Mesenchymal stem cell (in vitro differentiated cells and primary cell): Measurements from ENCODE around the gene CAPZA3.
A peak's percentile ranks its signal among the peaks of the same experiment; 100 is the strongest.

Experiments used
- DNase-seq: peaks from one replicate; pipeline ENCODE4 v3.0.0-alpha.2; 2013
- H2AFZ ChIP-seq: one replicate; pipeline ENCODE4 v1.6.1; 2013; ENCODE audit warnings: low read depth, mild to moderate bottlenecking, control low read depth, inconsistent platforms, low read length, moderate library complexity
- H2AK5ac ChIP-seq: 2 replicates; pipeline ENCODE4 v1.6.1; 2013; ENCODE audit warnings: low read length, moderate library complexity, mild to moderate bottlenecking, inconsistent platforms; ENCODE audit not compliant: severe bottlenecking
- H2BK120ac ChIP-seq: one replicate; pipeline ENCODE4 v1.6.1; 2013; ENCODE audit warnings: low read depth, mild to moderate bottlenecking, inconsistent platforms, low read length, moderate library complexity
- H2BK12ac ChIP-seq, 2 experiments: one replicate each; pipeline ENCODE4 v1.6.1; 2013; ENCODE audit warnings: inconsistent platforms in 2 of 2, low read length in 2 of 2, mild to moderate bottlenecking in 2 of 2, moderate library complexity in 2 of 2, control low read depth in 1 of 2
- H2BK15ac ChIP-seq: one replicate; pipeline ENCODE4 v1.6.1; 2013; ENCODE audit warnings: mild to moderate bottlenecking, low read depth, inconsistent platforms; ENCODE audit not compliant: poor library complexity, severe bottlenecking
- H2BK5ac ChIP-seq: 2 replicates; pipeline ENCODE4 v1.6.1; 2013; ENCODE audit warnings: low read depth, mild to moderate bottlenecking, low read length, control low read depth, inconsistent platforms; ENCODE audit not compliant: poor library complexity, severe bottlenecking
- H3K14ac ChIP-seq, 2 experiments: one replicate each; pipeline ENCODE4 v1.6.1; 2013; ENCODE audit warnings: inconsistent platforms in 2 of 2, low read length in 2 of 2, control low read depth in 1 of 2, mild to moderate bottlenecking in 1 of 2, moderate library complexity in 1 of 2
- H3K18ac ChIP-seq, 2 experiments: one replicate each; pipeline ENCODE4 v1.6.1; 2013; ENCODE audit warnings: inconsistent platforms in 2 of 2, low read length in 2 of 2, control low read depth in 1 of 2, low read depth in 1 of 2, mild to moderate bottlenecking in 1 of 2
- H3K23ac ChIP-seq, 2 experiments: one replicate each; pipeline ENCODE4 v1.6.1; 2013; ENCODE audit warnings: inconsistent platforms in 2 of 2, low read length in 2 of 2, mild to moderate bottlenecking in 2 of 2, moderate library complexity in 2 of 2, control low read depth in 1 of 2
- H3K27ac ChIP-seq: 2 replicates; pipeline ENCODE4 v1.5.1; 2013; ENCODE audit warnings: mild to moderate bottlenecking, moderate library complexity, low read length, control low read depth, inconsistent platforms; ENCODE audit not compliant: poor library complexity, severe bottlenecking
- H3K27me3 ChIP-seq, 2 experiments: 2 replicates each; pipeline versions ENCODE4 v1.6.1 to v1.7.0; 2013; ENCODE audit warnings: low read length in 2 of 2, mild to moderate bottlenecking in 2 of 2, moderate library complexity in 2 of 2, control low read depth in 1 of 2, inconsistent platforms in 1 of 2; ENCODE audit not compliant: control insufficient read depth in 1 of 2, insufficient read depth in 1 of 2
- H3K36me3 ChIP-seq, 2 experiments: 2 replicates each; pipeline versions ENCODE4 v1.6.1 to v1.7.0; 2013; ENCODE audit warnings: low read length in 2 of 2, control low read depth in 1 of 2, inconsistent platforms in 1 of 2, low read depth in 1 of 2, mild to moderate bottlenecking in 1 of 2; ENCODE audit not compliant: insufficient read depth in 2 of 2, control insufficient read depth in 1 of 2
- H3K4ac ChIP-seq, 2 experiments: one replicate each; pipeline ENCODE4 v1.6.1; 2013; ENCODE audit warnings: inconsistent platforms in 2 of 2, low read length in 2 of 2, mild to moderate bottlenecking in 2 of 2, moderate library complexity in 2 of 2, control low read depth in 1 of 2, low read depth in 1 of 2
- H3K4me1 ChIP-seq: 2 replicates; pipeline ENCODE4 v1.6.1; 2013; ENCODE audit warnings: low read depth, low read length, control low read depth; ENCODE audit not compliant: control insufficient read depth, insufficient read depth
- H3K4me2 ChIP-seq: 2 replicates; pipeline ENCODE4 v1.6.1; 2013; ENCODE audit warnings: low read length, mild to moderate bottlenecking, inconsistent platforms; ENCODE audit not compliant: poor library complexity, severe bottlenecking
- H3K4me3 ChIP-seq, 2 experiments: 2 replicates each; pipeline versions ENCODE4 v1.5.1 to v1.7.0; 2013; ENCODE audit warnings: low read length in 2 of 2, mild to moderate bottlenecking in 2 of 2, control low read depth in 1 of 2, low read depth in 1 of 2; ENCODE audit not compliant: insufficient read depth in 1 of 2
- H3K79me1 ChIP-seq: replicated peaks from 2 replicates; pipeline ENCODE4 v1.6.1; 2013; ENCODE audit warnings: mild to moderate bottlenecking, control low read depth, low read length, inconsistent platforms; ENCODE audit not compliant: poor library complexity, severe bottlenecking
- H3K9ac ChIP-seq: 2 replicates; pipeline ENCODE4 v1.7.0; 2013; ENCODE audit warnings: mild to moderate bottlenecking, low read length, moderate library complexity
- H3K9me3 ChIP-seq: 2 replicates; pipeline ENCODE4 v1.7.0; 2013; ENCODE audit warnings: mild to moderate bottlenecking, low read length; ENCODE audit not compliant: control insufficient read depth
- H4K8ac ChIP-seq: one replicate; pipeline ENCODE4 v1.6.1; 2013; ENCODE audit warnings: inconsistent platforms, mild to moderate bottlenecking, low read length, moderate library complexity
- H4K91ac ChIP-seq: one replicate; pipeline ENCODE4 v1.6.1; 2013; ENCODE audit warnings: mild to moderate bottlenecking, low read length, inconsistent platforms
- WGBS: methylation state at CpG from one replicate; pipeline ENCODE4 v1.1.7; 2013; ENCODE audit warnings: mixed read lengths; 5-methylcytosine and 5-hydroxymethylcytosine counted together

CAPZA3 gene

DNA sequence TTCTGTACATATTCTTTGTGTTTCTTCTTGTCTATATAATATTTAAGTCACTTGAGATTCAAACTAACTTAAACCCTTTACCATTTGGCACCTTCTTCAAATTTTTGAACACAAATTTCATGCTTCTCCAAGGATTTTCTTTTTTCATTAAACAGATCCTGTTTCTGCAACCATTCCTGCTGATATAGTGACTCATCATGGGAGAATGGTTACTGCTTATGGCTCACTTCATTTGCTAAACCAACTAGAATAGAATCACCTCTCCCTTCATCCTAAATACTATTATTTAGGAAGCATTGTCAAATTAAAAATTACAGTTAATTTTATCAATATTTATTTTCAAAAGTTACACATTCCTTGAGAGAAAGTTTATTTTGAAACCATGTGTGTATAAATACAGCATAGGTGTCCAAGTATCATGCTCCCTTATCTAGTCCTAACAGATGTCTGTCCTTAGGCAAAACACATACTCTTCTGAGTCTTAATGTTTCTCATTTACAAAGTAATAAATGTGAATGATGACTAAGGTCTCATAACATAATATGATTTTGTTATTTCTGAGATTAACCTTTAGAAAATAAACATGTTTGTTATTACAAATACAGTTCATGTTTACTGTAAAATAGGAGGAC is 40.8 kb upstream of the CAPZA3 start:
- H3K27me3 ChIP-seq = no peaks in the 10 kb centered on the region
- no peak overlapping the region for H2BK120ac ChIP-seq
- no peak overlapping the region for H3K4me3 ChIP-seq
- no peak overlapping the region for H2AFZ ChIP-seq
- no peak overlapping the region for H3K14ac ChIP-seq
- peak; percentile 58 for DNase-seq
- H2BK12ac ChIP-seq = no peak overlapping the region
- no peak overlapping the region for H3K4me2 ChIP-seq
- H3K4ac ChIP-seq = no peak overlapping the region
- no peak overlapping the region for H3K18ac ChIP-seq
- peaks cover 2% of the 10 kb centered on the region for H3K4me1 ChIP-seq
- H2BK5ac ChIP-seq = no peak overlapping the region
- H3K9ac ChIP-seq = peak overlapping the region; percentile 8
- no peak overlapping the region for H3K27ac ChIP-seq
- no peak overlapping the region for H4K8ac ChIP-seq
- no peak overlapping the region for H4K91ac ChIP-seq
- no peak overlapping the region for H3K23ac ChIP-seq
- no peaks in the 10 kb centered on the region for H3K9me3 ChIP-seq
- no peaks in the 10 kb centered on the region for H3K79me1 ChIP-seq
- no peaks in the 10 kb centered on the region for H3K36me3 ChIP-seq
- H2BK15ac ChIP-seq = no peak overlapping the region
- no peak overlapping the region for H2AK5ac ChIP-seq

DNA sequence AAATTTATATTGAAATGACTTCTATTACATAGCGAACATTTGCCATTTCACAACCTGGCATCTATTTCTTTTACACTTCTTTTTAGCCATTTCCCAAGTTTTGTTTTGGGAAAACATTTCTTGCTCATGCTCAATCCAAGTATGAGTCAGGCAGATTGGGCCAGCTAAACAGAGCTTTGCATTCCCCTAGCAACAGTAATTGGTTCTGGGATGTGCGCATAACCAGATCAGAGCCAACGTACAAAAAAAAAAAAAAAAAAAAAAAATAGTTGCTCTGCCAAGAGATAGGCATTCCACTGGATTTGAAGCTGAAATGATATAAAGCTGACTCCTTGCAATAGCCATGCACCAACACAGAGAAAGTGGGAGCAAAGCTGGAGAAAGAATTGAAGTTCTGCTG is 37.6 kb upstream of the CAPZA3 start:
- H3K79me1 ChIP-seq = no peaks in the 10 kb centered on the region
- no peak overlapping the region for H2AK5ac ChIP-seq
- peaks cover 6% of the 10 kb centered on the region for H3K4me1 ChIP-seq
- H3K27me3 ChIP-seq = no peaks in the 10 kb centered on the region
- no peak overlapping the region for H2BK120ac ChIP-seq
- H3K4me2 ChIP-seq = no peak overlapping the region
- H3K36me3 ChIP-seq = no peaks in the 10 kb centered on the region
- no peak overlapping the region for H2AFZ ChIP-seq
- no peak overlapping the region for H4K91ac ChIP-seq
- no peak overlapping the region for H2BK15ac ChIP-seq
- H3K14ac ChIP-seq = no peak overlapping the region
- no peak overlapping the region for H3K23ac ChIP-seq
- no peak overlapping the region for H4K8ac ChIP-seq
- no peak overlapping the region for H3K4ac ChIP-seq
- H3K4me3 ChIP-seq = no peak overlapping the region
- no peak overlapping the region for H2BK12ac ChIP-seq
- H3K9ac ChIP-seq = peak overlapping the region; percentile 79
- no peak overlapping the region for H3K18ac ChIP-seq
- no peak overlapping the region for H2BK5ac ChIP-seq
- H3K27ac ChIP-seq = no peak overlapping the region
- H3K9me3 ChIP-seq = no peaks in the 10 kb centered on the region
- DNase-seq = peak; percentile 44
- 100% methylated on average over 3 of the region's 3 CpGs for WGBS

DNA sequence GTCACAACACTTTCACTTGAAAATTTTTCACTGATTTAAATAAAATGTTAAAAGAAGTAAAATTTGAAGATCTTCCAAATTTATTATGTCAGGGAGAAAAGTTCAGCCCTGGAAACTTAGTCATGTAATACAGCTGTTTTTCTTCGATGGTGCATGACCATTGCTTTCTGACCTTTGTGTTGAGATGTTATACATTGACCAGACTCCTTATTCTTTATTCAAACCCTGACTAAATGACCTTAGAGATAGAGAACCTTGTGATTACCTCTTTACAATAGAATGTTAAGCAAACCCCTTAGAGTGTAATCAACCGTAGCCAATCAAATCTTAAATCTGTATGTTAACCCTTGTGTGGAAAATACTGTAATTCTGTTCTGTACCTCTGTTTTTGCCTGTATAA is 34.6 kb upstream of the CAPZA3 start:
- Histone ChIP-seq H3K9me3 (no peaks in the 10 kb centered on the region), H4K91ac (no peak overlapping the region), H3K27me3 (no peaks in the 10 kb centered on the region), H2BK12ac (no peak overlapping the region), H2AFZ (no peak overlapping the region), H3K9ac (no peak overlapping the region), H2BK15ac (no peak overlapping the region), H2BK5ac (no peak overlapping the region), H3K4me3 (no peak overlapping the region), H2BK120ac (no peak overlapping the region), H3K79me1 (no peaks in the 10 kb centered on the region), H4K8ac (no peak overlapping the region), H3K23ac (no peak overlapping the region), H3K18ac (no peak overlapping the region), H3K4ac (no peak overlapping the region), H2AK5ac (no peak overlapping the region), H3K14ac (no peak overlapping the region), H3K4me2 (no peak overlapping the region), H3K36me3 (no peaks in the 10 kb centered on the region), H3K4me1 (peaks cover 6% of the 10 kb centered on the region), H3K27ac (peak overlapping the region; percentile 91)
- no CpG with 5 or more reads among the region's 2 CpGs for WGBS
- no peak for DNase-seq

DNA sequence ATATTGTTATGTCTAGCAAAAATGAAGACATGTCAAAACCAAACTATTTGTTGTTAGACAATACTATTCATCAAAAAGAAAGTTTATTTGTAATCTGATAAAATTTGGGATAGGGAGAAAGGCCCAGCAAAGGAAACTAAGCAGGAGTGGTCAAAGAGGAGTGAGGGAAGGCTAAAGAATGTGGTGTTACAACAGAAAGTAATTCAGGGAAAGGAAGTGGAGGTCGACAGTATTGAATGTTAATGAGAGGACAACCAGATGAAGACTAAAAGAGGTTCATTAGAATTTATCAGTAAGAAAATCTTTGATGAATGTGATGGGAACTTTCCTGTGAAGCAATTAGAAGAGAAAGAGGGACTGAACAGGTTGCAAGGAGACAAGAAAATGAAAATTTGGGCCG is 34.0 kb upstream of the CAPZA3 start:
- Histone ChIP-seq H2BK120ac (no peak overlapping the region), H3K4me3 (no peak overlapping the region), H2AK5ac (no peak overlapping the region), H3K4ac (no peak overlapping the region), H3K18ac (no peak overlapping the region), H3K4me2 (no peak overlapping the region), H3K27ac (peak overlapping the region; percentile 86), H4K91ac (no peak overlapping the region), H3K36me3 (no peaks in the 10 kb centered on the region), H3K27me3 (no peaks in the 10 kb centered on the region), H3K14ac (no peak overlapping the region), H3K9me3 (no peaks in the 10 kb centered on the region), H3K4me1 (peaks cover 6% of the 10 kb centered on the region), H2BK12ac (no peak overlapping the region), H2BK5ac (peak overlapping the region; percentile 24), H2AFZ (no peak overlapping the region), H3K9ac (no peak overlapping the region), H2BK15ac (no peak overlapping the region), H3K23ac (no peak overlapping the region), H4K8ac (no peak overlapping the region), H3K79me1 (no peaks in the 10 kb centered on the region)
- no peak for DNase-seq
- WGBS = 55% methylated on average over 2 of the region's 2 CpGs
